AG09319 (cell line): ENCODE results near the gene MAD2L1BP.
"Not testable (repeated sequence)": the region's sequence is repeated elsewhere in the genome, so short reads cannot be mapped to it uniquely, and the experiment has no call there.

Experiments
- DNase-seq: peaks from one replicate; pipeline ENCODE4 v3.0.0-alpha.2; 2010; ENCODE audit warnings: low read depth; ENCODE audit errors: extremely low read depth
- CTCF ChIP-seq: IDR thresholded peaks from 2 replicates; pipeline ENCODE4 v1.5.1; 2011; ENCODE audit warnings: low read depth, mild to moderate bottlenecking, inconsistent platforms, low read length, moderate library complexity

Gene MAD2L1BP

GRCh38 chr6:43627008-43627825 is 8.4 kb upstream of the MAD2L1BP start:
- TF ChIP-seq CTCF: no peak
- peak; percentile 95 for DNase-seq

GRCh38 chr6:43628393-43629103 is 7.1 kb upstream of the MAD2L1BP start:
- TF ChIP-seq CTCF: no peak
- DNase-seq: no peak

DNA sequence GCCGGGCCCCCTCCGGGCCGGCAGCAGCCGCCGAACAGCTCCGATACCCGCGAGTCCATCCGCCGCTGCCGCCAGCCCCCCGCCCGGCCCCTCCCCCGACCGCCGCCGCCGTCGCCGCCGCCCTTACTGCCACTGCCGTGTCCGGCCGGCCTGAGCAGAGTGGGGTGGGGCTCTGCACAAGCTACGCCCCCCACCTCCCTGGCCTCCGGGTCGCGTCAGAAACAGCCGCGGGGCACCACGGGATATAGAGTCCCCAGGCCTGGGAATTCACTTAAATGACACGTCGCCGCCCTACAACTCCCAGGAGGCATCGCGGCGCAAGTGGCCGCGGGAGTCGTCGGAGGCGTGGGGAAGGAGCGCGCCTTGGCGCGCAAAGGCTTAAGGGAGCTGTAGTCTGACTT is 6.5 kb upstream of the MAD2L1BP start, which contains the start of gene GTPBP2:
GTPBP2 (minus strand) TSS at position 161 of the 401 bp plus-strand sequence; CDS start at position 59, 102 bp downstream.
- DNase-seq: peak; percentile 99
- TF ChIP-seq CTCF: no peak

GRCh38 chr6:43629505-43630300 is 5.9 kb upstream of the MAD2L1BP start:
- peak; percentile 95 for DNase-seq
- TF ChIP-seq CTCF: no peak

DNA sequence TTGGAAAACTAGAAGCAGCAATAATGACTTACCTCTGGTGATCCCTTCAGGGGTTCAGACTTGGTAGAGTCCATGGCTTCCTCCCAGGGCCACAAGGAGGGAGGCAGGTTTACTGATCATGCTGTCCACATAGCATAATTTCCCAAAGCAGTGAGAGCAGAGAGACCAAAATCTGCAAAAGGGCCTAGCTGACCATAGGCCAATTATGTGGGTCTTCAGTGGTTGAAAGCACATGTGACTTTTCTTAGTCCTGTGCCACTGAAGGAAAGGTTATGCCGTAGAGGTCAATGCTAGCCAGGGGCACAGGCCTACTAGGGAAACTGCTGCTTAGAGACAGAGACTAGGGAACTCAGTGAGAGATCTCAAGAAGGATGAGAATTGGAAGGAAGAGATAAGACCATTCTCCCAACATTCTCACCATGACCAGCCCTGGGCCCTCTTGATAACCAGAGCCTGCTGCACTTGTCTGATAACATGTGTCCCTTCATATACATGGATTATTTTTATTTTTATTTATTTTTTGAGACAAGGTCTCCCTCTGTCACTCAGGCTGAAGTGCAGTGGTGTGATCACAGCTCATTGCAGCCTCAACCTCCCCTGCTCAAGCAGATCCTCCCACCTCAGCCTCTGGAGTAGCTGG is 4.5 kb upstream of the MAD2L1BP start:
- TF ChIP-seq CTCF: no peak
- DNase-seq: no peak

- DNase-seq: not testable (repeated sequence)
Measured at GRCh38 chr6:43633002-43633401, 2.6 kb upstream of the MAD2L1BP start.

GRCh38 chr6:43634702-43635303 is 837 bp upstream of the MAD2L1BP start:
- DNase-seq: no peak
- no peak for TF ChIP-seq CTCF
